ENCODE data around the gene CIP2A.

CIP2A gene

GRCh38 chr3:108565506-108565905 is 23.7 kb downstream of the CIP2A start:
- in situ Hi-C loops (cut with MboI; ENCODE audit: low sequenced_read_pairs), result no loop called here

GRCh38 chr3:108564564-108564963 is 24.7 kb downstream of the CIP2A start:
- in situ Hi-C loops (cut with MboI; ENCODE audit: low sequenced_read_pairs), result no loop called here

- in situ Hi-C loops (cut with MboI; ENCODE audit: low sequenced_read_pairs), result no loop called here
Observed at GRCh38 chr3:108562565-108562964, 26.7 kb downstream of the CIP2A start.

- in situ Hi-C loops (cut with MboI; ENCODE audit: low sequenced_read_pairs), result no loop called here
Observed at GRCh38 chr3:108555966-108556581, 33.2 kb downstream of the CIP2A start.

- in situ Hi-C loops (cut with MboI; ENCODE audit: low sequenced_read_pairs), result no loop called here
Observed at GRCh38 chr3:108554913-108555571, 34.2 kb downstream of the CIP2A start.

- in situ Hi-C loops (cut with MboI; ENCODE audit: low sequenced_read_pairs), result no loop called here
Observed at GRCh38 chr3:108554229-108554628, 35.0 kb downstream of the CIP2A start.

- in situ Hi-C loops (cut with MboI; ENCODE audit: low sequenced_read_pairs), result no loop called here
Observed at GRCh38 chr3:108552267-108553159, 36.7 kb downstream of the CIP2A start.

- in situ Hi-C loops (cut with MboI; ENCODE audit: low sequenced_read_pairs), result loop anchor here (10.0 kb wide), 1 partner anchor 54 kb away; no protein-coding TSS in a partner anchor
Observed at GRCh38 chr3:108548886-108549285, 40.4 kb downstream of the CIP2A start.

GRCh38 chr3:108548304-108548703 is 40.9 kb downstream of the CIP2A start:
- in situ Hi-C loops (cut with MboI; ENCODE audit: low sequenced_read_pairs), result loop anchor here (10.0 kb wide), 1 partner anchor 54 kb away; no protein-coding TSS in a partner anchor

- in situ Hi-C loops (cut with MboI; ENCODE audit: low sequenced_read_pairs), result loop anchor here (10.0 kb wide), 1 partner anchor 52 kb away; no protein-coding TSS in a partner anchor
Observed at GRCh38 chr3:108546692-108547091, 42.5 kb downstream of the CIP2A start.

GRCh38 chr3:108546247-108546646 is 43.0 kb downstream of the CIP2A start:
- in situ Hi-C loops (cut with MboI; ENCODE audit: low sequenced_read_pairs), result loop anchor here (10.0 kb wide), 1 partner anchor 51 kb away; no protein-coding TSS in a partner anchor

GRCh38 chr3:108538083-108538482 is 51.2 kb downstream of the CIP2A start:
- in situ Hi-C loops (cut with MboI; ENCODE audit: low sequenced_read_pairs), result no loop called here

- in situ Hi-C loops (cut with MboI; ENCODE audit: low sequenced_read_pairs), result no loop called here
Observed at GRCh38 chr3:108528459-108529252, 60.6 kb downstream of the CIP2A start.

- in situ Hi-C loops (cut with MboI; ENCODE audit: low sequenced_read_pairs), result no loop called here
Observed at GRCh38 chr3:108527817-108528216, 61.4 kb downstream of the CIP2A start.

- in situ Hi-C loops (cut with MboI; ENCODE audit: low sequenced_read_pairs), result no loop called here
Observed at GRCh38 chr3:108527109-108527508, 62.1 kb downstream of the CIP2A start.

- in situ Hi-C loops (cut with MboI; ENCODE audit: low sequenced_read_pairs), result no loop called here
Observed at GRCh38 chr3:108525971-108526370, 63.3 kb downstream of the CIP2A start.

- in situ Hi-C loops (cut with MboI; ENCODE audit: low sequenced_read_pairs), result no loop called here
Observed at GRCh38 chr3:108525256-108525655, 64.0 kb downstream of the CIP2A start.

- in situ Hi-C loops (cut with MboI; ENCODE audit: low sequenced_read_pairs), result no loop called here
Observed at GRCh38 chr3:108524537-108524936, 64.7 kb downstream of the CIP2A start.

GRCh38 chr3:108518895-108519294 is 70.3 kb downstream of the CIP2A start:
- in situ Hi-C loops (cut with MboI; ENCODE audit: low sequenced_read_pairs), result no loop called here

- in situ Hi-C loops (cut with MboI; ENCODE audit: low sequenced_read_pairs), result no loop called here
Observed at GRCh38 chr3:108516881-108517280, 72.4 kb downstream of the CIP2A start.

- in situ Hi-C loops (cut with MboI; ENCODE audit: low sequenced_read_pairs), result no loop called here
Observed at GRCh38 chr3:108513961-108514360, 75.3 kb downstream of the CIP2A start.

All from HL-60/S4 treated with retinoic acid at 250 ng/mL for 4 days and 3 days (cell line).